Activated naive CD8-positive, alpha-beta T cell treated with anti-CD3 and anti-CD28 coated beads, Interleukin-2, amount 50 U/mL, for 16 hours (primary cell): ENCODE data around the gene MMP11.

ENCODE experiments used
- DNase-seq: peaks from one replicate; pipeline ENCODE4 v3.0.0-alpha.2; 2020; ENCODE audit warnings: low read depth, low spot score

MMP11 gene

DNA sequence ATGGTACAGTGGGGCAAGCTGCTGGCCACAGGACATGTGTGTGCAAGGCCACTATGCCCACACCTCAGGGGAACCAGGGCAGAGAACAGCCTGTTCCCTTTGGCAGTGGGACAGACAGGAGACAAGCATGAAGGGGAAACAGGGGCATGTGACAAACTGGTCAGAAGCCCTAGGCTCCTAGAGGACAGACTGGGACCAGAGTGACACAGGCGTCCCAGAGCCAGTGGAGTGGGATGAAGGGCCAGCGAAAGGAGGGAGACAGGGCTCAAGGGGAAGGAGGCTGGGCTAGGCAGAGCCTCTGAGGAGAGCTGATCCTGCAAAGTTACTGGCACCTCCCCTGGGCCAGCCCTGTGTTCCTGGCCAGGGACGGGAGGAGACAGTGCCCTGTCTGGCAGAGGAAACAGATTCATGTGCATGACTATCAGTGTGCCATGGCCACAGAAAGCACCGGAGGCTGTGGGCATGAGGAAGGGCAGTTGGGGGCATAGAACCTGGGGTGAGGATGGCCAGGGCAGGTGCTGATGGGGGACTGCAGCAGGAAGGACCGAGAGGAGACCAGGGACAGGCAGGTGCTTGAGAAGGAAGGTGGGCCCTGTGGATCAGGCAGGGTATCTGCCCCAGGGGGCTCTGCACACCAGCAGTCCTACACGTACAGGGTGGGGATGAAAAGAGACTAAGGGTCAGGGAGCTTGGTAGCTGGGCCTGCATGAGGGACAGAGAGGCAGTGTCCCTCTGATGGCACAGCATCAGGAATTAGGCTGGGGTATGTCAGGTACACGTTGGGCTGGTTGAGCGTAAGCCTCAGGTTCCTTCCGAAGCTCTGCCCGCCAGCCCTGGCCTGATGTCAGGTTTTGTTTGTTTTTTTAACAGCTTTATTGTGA is 56.4 kb downstream of the MMP11 start:
- no peak for DNase-seq

DNA sequence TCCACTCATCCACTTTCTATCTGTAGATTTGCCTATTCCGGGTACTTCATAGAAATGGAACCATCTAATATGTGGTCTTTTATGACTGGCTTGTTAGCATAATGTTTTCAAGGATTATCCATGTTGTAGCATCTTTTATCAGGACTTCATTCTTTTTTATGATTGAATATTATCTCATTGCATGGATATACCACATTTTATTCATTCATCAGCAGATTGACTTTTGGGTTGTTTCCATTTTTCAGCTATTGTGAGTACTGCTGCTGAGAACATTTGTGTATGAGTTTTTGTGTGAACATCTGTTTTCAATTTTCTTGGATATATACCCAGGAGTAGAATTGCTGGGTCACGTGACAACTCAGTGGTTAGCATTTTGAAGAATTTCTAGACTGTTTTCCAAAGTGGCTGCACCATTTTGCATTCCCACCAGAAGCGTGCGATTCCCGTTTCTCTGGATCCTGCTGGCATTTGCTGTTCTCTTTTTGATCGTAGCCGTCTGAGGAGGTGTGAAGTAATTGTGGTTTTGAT is 57.3 kb downstream of the MMP11 start:
- DNase-seq = no peak

DNA sequence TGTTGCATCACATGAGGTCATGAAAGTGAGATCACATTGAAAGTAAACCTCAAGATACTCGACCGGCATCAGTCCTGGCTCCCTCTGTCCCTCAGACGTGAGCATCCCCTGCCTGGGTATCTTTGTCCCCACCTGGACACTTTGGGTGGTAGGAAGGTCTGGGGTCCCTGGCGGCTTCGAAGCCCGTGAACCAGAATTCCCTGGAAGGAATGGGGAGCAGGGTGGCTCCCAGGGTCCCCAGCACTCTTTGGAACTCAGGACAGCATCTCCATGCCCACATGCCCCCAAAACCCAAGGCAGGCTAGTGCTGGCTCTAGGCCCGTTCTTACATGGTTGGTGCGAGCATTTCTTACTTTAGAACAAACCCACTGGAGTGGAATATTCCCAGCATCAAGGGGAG is 58.6 kb downstream of the MMP11 start:
- DNase-seq = no peak

DNA sequence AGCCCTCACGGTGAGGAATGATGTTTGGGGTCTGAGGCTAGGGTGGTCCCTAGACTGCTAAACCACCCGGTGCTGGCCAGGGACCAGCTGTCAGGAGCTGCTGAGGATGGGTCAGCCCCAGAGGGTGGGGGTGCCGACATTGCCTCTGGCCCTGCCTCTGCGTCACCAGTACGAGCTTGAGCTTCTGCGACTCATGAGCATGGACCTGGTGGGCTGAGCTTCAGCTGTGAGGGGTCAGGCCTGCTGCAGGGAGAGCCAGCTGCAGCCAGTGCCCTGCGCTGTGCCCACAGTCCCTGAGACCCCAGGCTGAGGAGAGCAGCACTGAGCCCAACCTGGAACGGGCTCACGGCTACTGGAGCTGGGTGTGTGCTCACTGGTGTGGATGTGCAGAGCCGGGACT is 59.1 kb downstream of the MMP11 start:
- DNase-seq = no peak

- DNase-seq = no peak
These were observed 59.8 kb downstream of the MMP11 start for GRCh38 chr22:23832226-23833016.

- DNase-seq = no peak
These were observed 60.5 kb downstream of the MMP11 start for GRCh38 chr22:23833017-23833751.
